ENCODE measurements around the gene ILKAP.

ILKAP gene

GRCh38 chr2:238133499-238134392 lies 69.7 kb downstream of the ILKAP start:
- DNase-seq: no peak

- no peak for DNase-seq
These were observed 70.7 kb downstream of the ILKAP start for GRCh38 chr2:238132463-238133450.

DNA sequence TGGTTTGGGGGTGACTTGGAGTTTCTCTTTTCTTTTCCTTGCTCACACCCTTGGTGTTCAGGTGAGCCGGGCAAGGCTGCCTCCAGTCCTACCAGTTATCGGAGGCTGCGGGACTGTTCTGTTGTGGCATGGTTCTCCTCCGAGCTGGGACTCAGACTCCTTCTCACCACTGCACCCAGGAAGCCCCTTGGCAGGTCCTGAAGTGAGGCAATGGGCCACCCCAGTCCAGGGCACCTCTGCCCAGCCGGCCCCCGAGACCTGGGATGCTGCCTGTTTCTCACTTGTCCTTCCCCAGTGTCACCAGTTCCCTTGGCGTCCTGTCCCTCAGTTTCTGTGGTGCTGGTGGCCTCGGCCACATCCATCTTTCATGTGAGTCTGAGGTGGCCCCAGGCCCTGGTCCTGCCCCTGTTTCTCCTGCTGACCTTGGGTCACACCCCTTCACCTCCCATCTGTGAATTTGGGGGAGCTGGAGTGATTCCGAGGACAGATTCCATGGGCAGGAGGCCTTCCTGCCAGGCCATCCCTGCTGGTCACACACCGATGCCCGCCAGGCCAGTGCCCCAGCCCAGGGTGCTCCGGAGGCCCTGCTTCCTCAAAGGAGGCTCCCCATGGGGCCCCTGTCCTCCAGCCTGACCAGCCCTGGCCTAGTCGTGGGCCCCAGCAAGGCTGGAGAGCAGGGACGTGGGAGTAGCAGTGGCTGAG lies 71.6 kb downstream of the ILKAP start:
- DNase-seq: no peak

GRCh38 chr2:238130696-238131628 lies 72.5 kb downstream of the ILKAP start:
- peak; percentile 49 for DNase-seq

- DNase-seq: no peak
These were observed 73.3 kb downstream of the ILKAP start for GRCh38 chr2:238130111-238130695.

DNA sequence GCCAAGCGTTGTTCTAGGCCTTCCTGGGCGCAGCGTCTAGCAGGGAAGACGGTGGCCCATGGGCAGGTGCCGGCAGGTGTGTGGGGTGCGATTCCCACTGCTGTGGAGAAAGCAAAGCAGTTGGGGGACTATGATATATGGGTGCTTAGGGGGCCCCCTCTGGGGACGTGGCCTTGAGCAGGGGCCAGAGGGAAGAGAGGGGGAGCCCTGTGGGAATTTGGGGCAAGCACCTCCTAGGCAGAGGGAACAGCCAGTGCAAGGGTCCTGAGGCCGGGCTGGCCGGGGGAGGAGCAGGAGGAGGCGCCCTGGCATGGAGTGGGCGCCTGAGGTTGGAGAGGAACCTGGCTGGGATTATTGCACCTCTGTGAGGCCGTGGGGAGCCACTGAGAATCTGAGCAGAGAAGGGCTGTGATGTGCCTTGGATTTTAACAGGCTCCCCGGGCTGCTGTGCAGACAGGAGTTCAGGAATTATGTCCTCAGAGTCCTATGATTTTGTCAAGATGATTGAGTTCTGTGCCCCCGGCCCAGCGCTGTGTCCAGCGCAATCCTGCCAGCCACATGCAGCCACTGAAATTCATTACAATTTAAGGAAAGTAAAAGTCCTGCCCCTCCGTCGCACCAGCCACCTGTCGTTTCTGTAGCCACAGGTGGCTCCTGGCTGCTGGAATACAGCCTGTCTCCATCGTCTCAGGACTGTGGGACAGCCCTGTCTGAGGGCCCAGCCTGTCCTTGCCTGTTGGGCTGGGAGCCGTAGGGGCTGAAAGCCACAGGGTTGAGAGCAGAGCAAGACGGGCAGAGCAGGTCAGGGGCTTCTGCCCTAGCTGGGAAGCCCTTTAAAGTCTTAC lies 74.1 kb downstream of the ILKAP start:
- DNase-seq: no peak

DNA sequence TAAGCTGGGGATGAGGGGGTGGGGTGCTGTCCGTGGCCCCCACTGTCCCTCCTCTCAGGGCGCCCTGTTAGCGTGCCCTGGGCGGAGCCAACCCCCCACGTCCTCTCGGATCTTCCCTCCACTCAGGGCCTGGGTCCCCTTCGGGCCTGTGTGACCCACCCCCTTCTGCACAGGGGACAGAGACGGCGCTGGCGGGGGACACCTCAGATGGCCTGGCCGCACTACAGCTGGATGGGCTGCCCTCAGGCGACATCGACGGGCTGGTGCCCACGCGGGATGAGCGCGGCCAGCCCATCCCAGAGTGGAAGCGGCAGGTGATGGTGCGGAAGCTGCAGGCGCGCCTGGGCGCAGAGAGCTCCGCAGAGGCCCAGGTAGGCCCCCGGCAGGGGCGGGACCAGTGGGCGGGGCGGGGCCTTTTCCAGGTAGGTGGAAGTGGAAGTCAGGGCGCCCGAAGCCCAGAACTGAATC lies 74.9 kb downstream of the ILKAP start:
- DNase-seq: no peak

- no peak for DNase-seq
These were observed 75.4 kb downstream of the ILKAP start for GRCh38 chr2:238128061-238128440.

DNA sequence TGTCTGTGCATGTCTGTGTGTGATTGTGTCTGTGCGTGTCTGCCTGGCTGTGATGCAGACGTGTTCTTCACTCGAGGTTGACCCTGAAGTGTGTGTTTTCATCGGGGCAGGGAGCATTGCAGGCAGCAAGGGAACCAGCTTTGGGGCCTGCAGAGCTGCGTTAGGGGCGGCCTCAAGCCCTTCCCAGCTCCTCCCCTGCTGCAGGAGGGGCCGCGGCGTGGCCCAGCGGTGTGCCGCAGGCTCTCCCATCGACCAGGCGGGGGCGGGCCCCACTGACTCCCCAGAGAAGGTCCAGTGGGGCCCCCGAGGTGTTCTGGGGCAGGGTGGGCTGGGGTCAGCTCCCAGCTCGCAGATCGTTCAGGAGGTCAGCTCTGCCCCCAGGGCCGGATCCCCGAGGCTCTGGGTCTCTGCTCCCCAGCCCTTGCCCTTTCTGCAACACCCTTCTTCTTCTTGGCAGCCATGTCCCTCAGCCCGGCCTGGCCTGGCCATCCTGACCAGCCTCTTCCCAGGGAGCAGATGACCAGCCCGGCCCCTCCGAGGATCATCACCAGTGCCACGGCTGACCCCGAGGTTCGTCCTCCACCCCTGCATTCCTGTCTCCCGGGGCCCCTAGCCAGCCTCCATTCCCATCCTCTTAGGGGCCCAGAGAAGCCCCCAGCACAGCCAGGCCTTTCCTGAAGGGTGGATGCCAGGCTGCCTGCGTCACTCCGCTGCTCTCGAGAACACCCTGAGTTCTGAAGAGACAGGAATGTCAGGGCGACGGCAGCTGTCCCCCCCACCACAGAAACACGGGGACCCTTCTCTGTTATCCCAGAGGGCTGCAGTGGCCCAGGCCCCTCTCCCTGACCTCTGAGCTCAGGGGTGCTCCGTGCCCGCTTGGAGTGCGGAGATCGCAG lies 76.1 kb downstream of the ILKAP start:
- no peak for DNase-seq

- DNase-seq: no peak
These were observed 76.7 kb downstream of the ILKAP start for GRCh38 chr2:238126775-238127164.

DNA sequence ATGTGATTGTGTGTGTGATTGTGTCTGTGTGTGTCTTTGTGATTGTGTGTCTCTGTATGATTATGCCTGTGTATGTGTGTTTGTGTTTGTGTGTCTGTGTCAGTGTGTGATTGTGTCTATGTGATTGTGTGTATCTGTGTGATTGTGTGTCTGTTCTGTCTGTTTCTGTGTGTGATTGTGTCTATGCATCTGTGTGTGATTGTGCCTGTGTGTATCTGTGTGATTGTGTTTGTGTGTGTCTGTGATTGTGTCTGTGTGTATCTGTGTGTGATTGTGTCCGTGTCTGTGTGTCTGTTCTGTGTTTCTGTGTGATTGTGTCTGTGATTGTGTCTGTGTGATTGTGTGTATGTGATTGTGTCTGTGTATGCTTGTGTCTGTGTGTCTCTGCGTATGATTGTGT lies 77.2 kb downstream of the ILKAP start:
- DNase-seq: no peak

DNA sequence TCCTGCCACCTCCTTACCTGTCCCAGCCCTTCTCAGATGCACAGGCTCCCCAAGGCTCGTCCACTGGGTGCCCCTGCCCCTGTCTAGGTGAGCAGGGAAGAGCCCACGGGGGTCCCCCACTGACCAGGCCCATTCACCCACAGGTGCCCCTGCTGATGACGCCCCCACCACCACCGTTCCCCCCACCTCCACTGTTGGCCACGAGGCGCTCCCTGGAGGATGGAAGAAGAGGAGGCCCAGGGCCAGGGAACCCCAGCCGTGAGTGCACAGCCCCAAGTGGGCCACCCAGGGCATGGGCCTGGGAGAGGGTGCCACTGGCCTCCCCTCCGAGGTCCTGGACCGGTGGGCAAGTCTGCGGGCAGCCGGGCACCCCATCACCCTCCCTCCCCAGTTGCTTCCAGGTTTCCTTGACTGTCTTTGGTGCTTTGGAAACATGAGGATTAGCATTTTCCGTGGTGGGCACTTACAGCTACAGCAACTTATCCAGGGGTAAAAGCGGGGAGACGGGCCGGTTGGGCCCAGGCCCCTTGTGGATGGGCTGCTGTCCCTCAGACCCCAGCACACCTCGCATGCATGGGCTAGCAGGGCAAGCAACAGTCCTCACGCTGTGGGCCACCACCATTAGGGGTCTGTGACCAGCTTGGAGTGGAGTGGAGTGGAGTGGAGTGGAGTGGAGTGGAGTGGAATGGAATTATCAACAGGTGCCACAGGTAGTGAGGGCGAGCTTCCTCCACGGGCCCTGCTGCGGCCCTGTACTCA lies 78.2 kb downstream of the ILKAP start:
- DNase-seq: no peak

GRCh38 chr2:238124488-238125126 lies 78.9 kb downstream of the ILKAP start:
- DNase-seq: no peak

- no peak for DNase-seq
These were observed 79.5 kb downstream of the ILKAP start for GRCh38 chr2:238123991-238124470.

- DNase-seq: no peak
These were observed 80.1 kb downstream of the ILKAP start for GRCh38 chr2:238123218-238123971.

DNA sequence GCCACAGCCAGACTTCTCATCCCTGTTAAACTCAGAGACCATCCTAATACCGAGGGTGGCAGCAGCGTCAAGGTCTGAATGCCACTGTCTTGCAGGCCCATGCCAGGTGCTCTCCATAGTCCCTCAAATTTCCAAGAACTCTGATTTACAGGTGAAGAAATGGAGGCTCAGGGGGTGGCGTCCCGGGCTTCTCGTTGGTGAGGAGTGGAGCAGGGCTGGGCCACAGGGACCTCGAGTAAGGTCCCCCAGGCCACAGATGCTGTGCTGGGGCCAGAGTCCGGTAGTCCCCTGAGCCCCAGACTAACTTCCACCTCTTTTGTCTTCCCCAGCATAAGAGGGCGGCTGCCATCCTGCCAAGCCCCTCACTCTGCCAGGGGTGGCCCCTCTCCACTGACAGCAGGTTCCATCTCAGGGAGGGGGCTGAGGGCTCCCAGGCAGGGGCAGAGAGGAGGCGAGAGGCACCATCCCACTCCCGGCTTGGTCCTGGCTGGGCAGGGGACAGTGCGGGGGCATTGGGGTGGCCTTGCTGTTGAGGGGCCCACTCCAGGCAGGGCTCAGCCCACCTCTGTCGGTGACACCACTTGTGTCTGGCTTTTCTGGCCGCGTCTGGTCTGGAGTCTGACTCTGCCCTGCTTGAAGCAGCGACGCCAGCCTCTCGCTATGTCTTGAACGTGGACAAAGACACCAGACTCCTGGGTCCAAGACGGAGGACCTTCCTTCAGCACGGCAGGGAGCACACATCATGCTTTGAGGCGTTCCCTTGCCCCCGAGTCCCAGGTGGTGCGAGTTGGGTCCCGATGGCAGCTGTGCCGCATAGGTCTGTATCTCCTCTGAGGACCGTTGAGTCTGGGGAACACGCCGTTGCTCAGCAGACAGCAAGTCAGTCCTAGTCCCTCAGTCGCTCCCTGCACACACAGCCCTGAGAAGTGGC lies 80.9 kb downstream of the ILKAP start:
- DNase-seq: no peak
